Activated T-cell treated with anti-CD3 and anti-CD28 coated beads for 24 hours (primary cell): ENCODE measurements around the gene IFITM10.

Experiments
- DNase-seq: peaks from one replicate; pipeline ENCODE4 v3.0.0-alpha.2; 2020; ENCODE audit warnings: low read depth

IFITM10 gene

DNA sequence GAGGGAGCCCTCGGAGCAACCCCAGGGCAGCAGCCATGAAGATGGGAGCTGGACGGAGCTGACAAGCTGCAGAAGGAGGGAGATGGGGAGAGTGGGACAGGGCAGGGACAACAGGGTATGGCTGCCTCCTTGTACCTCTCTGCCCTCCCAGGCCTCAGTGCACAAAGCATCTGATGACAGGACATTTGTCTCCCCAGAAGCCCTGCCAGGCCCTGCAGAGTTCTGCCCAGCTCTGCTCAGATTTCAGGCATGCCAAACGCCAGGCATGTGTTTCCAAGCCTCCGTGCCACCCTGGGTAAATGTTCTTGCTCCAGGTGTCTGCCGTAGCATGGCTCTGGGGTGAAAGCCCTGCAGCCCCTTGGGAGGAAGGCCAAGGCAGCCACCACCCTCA is 1.1 kb upstream of the IFITM10 start:
- DNase-seq = no peak

DNA sequence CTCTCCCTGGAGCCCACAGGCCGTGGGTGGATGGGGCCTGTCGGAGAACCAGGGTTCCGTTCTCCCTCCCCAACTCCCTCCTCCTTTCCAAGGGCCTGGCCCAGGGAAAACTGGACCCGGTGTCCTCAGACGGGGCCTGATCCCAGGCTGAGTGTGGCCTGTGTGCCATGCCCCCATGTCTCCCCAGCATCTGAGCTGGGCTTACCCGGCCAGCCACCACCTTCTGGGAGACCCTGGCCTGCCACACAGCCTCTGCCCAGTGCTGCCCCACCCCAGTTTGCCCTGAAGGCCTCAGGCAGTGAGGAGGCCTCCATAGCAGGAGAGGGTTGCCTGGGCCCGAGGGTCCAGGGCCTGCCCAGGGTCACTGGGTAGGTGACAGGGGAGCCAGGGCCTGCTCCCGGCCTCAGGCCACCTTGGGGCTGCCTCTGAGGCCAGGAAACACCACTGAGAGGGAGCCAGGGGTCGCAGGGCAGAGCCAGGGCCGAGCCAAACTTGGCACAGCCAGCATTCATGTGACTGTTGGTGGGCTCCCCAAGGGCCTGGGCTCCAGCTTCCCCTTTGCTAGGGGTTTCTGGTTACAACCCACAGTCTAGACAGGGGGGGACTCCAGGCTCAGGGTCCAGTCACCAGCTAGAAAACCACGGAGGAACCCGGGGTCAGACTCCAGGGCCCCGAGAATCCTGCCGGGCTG is 590 bp upstream of the IFITM10 start:
- no peak for DNase-seq

DNA sequence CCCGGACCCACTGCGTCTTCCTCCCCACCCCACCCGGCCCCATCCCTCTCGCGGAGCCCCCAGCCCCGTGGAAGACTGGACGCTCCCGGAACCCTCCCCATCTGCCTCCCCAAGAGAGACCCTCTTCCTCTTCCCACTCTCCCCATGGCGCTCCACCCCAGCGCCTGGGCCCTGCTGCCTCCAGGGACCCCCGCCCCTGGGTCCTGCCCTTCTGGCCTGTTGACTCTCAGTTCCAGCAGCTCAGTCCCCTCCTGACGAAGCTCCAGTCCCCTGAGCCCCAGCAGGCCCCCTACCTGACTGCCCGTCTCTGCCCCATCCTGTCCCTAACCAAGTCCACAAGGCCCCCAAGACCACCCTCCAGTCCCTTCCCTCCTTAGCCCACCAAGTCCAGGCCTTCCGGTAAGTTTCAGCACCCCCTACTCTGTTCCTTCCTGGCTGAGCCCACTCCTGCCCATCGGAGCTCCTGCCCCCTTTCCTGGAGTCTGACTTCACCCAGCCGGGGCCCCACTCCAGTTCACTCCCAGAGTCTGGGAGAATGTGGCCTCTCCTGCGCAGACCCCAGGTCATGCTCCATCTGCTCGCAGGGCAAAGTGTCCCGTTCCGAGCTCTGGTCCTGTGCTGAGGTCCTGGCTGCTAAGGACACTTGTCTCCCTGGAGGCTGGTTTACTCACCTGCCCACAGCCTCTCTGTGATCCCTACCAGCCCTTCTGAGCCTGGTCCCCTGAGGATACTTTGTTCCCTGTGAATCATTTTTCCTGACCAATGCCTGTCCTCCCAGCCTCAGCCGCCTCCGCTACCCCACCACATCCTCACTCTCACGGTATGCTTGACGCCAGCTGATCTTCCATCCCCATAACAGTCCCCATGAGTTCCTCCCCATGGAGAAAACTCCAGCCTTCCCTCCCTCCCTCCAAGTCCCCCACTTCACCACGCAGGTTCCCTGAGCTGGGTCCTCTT is 722 bp downstream of the IFITM10 start:
- DNase-seq = no peak

DNA sequence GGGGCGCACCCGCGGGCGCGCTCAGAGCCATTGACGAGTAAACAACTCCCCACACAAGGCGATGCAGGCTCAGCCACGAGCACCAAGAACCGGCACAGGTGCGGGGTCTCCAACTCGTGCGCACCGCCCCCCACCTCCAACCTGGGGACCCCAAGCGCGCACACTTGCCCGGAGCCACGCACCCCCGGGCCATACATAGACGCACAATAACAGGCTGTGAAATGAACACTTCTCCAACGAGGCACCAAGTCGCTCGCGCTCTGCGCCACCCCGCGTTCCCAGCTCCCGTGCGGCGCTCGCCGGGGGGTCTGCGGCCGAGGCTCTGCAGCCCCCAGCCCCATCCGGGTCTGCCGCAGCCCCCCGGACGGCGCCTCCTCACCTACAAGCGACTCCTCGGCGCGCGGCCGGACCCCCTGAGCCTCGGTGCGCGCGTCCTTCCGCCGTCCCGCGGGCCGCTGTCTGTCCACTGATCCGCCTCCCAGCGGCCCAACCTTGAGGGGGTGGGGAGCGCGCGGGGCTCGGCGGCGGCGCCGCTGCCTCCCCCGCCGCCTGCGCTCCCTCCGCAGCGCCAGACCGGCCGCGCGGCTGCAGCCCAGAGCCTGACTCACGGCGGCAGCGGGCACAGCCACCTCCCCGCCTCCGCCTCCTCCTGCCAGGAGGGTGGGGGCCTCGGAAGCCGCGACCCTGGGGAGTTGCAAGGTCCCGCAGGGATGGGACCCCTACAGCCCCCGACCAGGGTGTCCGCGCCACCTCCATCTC is 1.6 kb downstream of the IFITM10 start:
- no peak for DNase-seq

DNA sequence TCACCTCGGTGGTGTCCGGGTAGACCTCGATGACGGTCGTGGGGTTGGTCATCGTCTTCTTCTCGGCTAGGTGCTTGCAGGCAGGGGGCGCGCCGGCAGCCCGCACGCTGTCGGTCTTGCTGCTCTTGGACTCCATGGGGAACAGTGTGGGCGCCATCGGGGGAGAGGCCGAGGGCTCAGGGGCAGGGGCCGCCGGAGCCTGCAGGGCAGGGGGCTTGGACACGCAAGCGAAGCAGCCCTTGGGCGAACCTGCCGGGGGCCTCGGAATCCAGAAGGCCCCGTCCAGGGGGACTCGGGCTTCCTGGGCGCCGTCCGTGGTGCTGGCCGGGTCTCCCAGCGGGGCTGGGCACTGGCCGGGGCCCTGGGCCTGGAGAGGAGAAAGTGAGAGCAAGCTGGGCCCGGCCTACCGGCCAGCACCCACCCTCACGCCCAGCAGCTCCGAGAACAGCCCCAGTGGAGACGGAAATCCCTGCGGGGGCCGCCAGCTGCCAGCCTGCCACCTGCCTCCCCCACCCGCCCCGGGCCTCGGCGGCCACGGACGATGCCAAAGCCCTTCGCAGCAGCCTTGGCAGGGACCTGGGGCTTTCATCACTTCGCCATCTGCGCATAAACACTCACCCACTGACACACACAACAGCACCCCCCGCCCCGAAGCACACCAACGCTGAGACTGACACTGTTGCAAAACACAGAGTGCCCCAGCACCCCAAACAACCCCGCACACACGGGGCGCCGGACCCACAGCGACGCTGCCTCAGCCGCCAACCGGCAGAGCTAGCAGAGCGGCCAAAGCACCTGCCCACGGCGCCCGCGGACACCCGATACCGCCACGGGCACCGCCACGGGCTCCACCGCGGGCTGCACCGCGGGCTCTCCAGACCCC is 2.4 kb downstream of the IFITM10 start:
- no peak for DNase-seq

DNA sequence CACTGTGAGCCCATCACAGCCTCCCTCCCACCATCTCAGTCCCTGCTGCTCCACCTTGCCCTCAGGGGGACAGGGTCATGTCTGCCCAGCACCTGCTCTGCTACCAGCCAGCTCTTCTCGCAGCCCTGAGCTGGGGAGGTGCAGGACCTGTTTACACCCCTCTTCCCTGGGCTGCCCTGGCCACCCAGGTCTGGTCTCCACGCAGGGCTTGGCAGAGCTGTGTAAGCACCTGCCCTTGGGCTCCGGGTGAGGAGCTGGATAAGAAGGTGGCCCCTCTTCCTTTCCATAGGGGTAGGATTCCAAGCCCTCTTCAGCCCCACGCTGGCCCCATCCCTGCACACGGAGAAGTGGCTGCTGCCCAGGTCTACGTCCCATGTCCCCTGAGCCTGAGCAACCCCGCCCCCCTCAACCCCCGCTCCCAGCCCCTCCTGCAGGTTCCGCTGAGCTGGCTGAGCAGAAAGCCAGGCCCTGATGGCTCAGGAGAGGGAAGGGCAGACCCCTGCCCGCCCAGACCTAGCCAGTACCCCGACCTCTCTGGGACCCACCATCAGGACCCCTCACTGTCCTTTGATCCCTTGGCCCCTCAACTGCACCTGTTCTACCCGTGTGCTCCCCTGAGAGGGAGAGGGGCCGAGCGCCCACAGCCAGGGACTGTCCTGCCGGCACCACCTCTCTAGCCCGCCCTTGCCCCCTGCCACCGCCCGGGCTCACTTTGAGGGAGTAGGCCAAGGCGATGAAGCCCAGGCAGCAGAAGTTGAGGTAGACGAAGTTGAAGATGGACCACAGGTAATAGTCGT is 3.2 kb downstream of the IFITM10 start:
- DNase-seq = no peak

DNA sequence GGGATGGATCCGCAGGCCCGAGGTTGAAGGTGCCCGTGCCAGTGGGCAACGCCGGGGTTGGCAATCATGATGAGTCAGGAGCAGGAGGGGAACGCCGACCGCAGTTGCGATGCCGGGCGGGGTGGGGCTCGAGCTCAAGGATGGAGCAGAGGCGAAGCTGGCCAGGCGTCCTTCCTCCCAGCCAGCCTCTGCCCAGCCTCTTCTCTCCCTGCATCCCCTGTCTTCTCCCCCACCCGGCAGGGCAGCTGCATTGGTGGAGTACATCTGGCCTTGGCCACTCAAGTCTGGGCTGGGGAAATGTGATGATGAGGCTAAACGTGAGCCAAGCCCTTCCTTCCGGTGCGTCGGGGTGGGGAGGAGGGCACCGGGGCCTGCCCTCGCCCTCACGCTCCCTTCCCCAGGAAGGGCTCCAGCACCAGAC is 3.9 kb downstream of the IFITM10 start:
- DNase-seq = no peak

DNA sequence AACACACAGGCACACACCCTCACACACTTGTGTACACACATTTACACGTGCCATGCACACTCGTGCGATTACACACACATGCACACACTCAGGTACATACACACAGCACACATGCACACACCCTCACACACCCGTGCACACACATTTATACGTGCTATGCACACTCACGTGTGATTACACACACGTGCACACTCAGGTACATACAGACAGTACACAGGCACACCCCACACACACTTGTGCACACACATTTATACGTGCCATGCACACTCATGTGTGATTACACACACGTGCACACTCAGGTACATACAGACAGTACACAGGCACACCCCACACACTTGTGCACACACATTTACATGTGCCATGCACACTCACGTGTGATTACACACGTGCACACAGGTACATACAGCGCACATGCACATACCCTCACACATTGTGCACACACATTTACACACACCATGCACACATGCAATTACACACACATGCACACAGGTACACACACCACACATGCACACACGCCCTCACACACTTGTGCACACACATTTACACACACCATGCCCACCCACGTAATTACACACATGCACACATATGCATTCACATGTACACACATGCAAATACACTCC is 4.6 kb downstream of the IFITM10 start:
- DNase-seq = no peak

DNA sequence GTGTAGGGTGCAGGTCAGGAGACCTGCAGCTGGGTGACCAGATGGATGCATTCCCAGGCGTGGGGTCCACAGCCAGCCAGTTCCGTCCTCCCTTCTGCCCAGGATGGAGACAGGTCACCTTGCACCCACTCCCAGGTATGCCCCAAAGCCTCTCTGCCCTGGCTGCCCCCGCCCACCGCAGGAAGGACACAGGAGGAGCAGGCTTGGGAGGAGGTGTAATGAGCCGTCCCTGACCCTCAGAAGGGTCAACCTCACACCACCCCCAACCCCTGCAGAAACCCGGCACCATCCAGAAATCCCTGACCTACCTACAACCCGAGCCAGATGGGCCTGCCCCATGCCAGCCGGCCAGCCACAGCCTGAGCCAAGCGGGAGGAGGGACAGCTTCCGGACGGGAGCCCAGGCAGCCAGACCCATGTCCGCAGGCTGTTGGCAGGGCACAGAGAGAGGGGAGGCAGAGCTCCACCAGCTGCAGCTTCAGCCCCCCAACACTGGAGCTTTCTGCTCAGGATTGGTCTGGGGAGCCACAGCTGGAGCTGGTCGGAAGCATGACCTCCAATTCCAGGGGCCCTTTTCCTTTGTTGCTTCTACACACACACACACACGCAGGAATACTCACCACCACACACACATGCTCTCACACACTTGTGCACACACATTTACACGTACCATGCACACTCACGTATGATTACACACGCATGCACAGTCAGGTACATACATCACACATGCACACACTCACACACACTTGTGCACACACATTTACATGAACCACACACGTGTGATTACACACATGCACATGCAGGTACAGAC is 5.3 kb downstream of the IFITM10 start:
- no peak for DNase-seq

DNA sequence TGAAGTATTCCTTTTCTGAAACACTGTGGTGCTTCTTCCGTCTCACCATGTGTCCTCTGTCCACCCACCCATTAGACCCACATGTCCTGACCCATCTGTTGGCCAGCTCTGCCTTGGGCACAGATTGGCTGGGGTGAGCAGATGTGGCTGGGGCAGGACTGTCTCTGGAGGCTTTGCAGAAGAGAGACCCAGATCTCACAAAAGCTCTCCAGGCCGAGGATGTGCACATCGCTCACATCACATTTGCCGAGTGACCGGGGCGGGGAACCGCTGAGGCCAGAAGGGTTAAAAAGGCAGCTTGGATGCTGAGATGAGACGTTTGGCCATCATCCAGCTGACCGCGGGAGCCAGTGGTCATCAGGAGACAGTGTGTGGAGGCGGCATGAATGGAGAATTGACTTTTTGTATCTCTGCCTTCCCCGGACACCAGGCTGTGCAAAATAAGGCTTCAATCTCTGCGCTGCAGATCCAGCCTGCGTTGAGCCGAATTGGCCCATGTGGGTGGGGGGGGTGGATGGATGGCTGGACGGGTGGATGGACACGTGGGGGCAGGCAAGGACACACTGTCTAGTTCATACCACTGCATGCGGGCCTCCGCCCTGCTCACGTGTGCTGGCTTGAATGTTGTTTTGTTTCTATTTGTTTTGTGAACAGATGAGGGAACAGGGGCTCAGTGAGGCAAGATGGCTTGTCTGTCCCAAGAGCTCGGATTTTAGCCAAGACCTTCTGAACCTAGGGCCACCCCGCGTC is 6.1 kb downstream of the IFITM10 start:
- DNase-seq = no peak

DNA sequence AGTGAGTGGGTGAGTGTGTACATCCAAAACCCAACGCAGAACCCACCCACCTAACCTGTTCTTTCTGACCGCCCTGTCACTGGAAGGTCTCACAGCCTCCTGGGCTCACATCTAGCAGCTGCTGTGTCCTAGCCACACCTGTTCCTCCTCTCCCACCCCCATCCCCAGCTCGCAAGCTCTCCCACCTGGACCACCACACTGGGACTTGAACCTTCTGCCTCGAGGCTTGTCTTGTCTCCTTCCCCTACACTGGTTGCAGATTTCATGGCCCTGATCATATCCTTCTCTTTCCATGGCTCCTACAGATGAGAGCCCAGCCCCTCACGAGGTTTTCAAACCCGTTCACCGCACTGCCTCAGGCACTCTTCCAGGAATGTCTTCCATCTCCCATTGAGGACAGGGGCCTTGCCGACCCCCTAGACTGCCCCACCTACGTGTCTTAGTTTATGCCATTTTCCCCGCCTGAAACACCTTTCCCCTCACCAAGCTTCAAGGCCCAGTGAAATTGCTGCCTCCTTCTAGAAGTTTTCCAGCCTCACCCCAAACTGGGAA is 6.7 kb downstream of the IFITM10 start:
- DNase-seq = no peak

DNA sequence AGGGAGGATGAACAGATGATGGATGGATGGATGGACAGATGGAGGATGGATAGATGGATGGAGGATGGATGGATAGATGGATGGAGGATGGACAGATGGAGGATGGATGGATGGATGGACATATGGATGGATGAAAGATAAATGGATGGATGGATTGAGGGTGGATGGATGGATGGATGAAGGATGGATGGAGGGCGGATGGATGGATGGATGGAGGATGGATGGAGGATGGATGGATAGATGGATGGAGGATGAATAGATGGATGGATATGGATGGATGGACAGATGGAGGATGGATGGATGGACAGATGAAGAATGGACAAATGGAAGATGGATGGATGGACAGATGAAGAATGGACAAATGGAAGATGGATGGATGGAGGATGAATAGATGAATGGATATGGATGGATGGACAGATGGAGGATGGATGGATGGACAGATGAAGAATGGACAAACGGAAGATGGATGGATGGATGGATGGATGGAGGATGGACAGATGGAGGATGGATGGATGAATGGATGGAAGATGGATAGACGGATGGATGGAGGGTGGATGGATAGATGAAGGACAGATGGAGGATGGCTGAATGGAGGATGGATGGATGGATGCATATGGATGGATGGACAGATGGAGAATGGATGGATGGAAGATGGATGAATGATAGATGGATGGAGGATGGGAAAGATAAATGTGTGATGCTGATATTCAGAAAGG is 7.4 kb downstream of the IFITM10 start:
- no peak for DNase-seq

DNA sequence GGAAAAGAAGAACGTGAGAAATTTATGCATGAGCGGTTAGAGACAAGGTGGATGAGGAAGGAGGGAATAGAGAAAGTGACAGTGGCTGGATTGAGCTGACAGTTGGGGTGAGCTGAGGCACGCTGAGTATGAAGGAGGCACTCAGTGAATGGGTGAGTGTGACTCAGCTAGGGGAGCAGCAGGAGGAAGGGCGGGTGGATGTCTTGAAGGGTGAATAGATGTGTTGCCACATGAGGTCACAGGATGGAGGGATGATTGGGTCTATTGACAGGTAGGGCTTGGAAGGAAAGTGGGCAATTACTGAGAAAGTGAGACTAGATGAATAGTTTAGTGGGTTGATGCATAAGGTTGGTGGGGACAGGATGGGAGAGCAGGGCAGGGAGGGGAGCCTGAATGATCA is 8.0 kb downstream of the IFITM10 start:
- no peak for DNase-seq

DNA sequence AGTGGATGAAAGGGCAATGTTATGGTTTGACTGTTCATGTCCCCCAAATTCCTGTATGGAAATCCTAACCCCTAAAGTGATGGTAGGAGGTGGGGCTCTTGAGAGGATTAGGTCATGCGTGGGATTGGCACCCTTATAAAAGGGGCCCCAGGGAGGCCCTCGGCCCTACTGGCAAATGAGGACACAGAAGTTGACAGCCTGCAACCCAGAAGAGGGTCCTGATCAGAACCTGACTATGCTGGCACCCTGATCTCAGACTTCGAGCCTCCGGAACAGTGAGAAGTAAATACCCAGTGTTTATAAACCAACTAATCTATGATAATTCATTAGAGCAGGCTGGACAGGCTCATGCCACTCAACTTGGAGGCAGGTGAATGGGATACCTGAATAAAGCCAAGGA is 8.7 kb downstream of the IFITM10 start:
- DNase-seq = no peak

DNA sequence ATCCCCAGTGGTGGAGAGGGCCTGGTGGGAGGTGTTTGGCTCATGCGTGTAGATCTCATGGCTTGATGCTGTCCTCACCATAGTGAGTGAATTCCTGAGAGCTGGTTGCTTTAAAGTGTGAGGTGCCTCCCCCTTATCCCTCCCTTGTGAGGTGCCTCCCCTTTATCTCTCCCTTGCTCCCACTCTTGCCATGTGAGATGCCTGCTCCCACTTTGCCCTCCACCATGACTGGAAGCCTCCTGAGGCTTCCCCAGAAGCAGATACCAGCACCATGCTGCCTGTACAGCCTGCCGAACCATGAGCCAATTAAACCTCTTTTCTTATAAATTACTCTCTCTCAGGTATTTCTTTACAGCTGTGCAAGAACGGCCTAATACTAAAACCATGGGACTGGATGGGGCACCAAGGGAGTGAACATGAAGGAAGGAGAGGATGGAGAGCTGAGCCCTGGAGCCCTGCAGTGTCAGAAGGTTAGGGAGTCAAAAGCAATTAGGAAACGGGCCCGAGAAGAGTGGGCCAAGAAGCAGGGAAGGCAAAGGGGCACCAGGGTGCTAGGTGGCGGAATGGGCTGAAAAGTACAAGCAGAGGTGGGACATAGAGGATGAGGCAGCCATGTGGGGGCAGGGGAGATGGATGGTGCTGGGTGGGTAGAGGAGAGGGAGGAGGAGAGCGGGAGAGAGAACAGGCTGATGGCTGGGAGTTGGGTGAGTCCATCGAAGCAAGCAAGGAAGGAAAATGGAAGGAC is 9.4 kb downstream of the IFITM10 start:
- DNase-seq = no peak

DNA sequence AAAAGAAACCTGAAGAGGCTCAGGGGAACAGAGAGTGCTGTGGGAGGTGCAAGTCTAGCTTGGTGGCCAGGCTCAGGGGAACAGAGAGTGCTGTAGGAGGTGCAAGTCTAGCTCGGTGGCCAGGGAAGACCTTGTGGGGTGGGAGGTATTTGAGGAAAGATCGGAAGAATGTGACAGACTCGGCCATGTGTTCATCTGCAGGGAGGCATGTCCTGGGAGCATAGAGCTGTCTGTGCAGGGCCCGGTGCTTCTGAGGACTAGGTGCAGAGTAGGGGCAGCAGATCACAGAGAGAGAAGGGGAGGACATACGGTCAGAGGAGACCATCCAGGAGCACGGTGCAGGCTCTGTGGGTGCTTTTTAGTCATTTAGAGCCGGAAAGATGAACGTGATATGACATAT is 10.8 kb downstream of the IFITM10 start:
- no peak for DNase-seq

DNA sequence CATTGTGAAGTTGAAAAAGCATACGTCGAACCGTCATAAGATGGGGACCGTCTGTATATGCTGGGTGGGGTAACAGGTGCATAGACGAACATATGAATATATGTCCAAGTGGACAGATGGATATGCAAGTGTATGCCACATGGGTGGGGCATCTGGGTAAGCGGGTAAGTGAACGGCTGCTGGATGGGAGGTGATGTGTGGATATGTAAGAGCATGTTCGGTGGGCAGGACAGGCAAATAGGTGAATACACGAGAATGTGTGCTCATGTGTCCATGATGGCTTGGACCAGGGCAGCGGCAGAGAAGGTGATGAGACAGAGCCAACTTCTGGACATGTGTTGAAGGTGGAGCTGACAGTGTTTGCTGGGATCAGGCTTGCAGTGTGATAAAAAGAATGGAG is 12.0 kb downstream of the IFITM10 start:
- DNase-seq = no peak
